NT2/D1 (cell line): ENCODE data around the gene KLK13.

Source experiments
- DNase-seq: peaks from one replicate; pipeline ENCODE4 v3.0.0-alpha.2; 2011; ENCODE audit warnings: low read depth, low spot score
- H3K27me3 ChIP-seq: 2 replicates; pipeline ENCODE4 v1.6.0; 2011; ENCODE audit warnings: mild to moderate bottlenecking; ENCODE audit not compliant: insufficient read length, insufficient read depth
- H3K36me3 ChIP-seq: 2 replicates; pipeline ENCODE4 v1.6.1; 2011; ENCODE audit warnings: mild to moderate bottlenecking, low read length, mixed read lengths; ENCODE audit not compliant: insufficient read depth, insufficient read length
- H3K4me1 ChIP-seq: 2 replicates; pipeline ENCODE4 v1.5.1; 2011; ENCODE audit not compliant: insufficient read depth, insufficient read length
- H3K4me3 ChIP-seq: 2 replicates; pipeline ENCODE4 v1.5.1; 2011; ENCODE audit warnings: low read depth; ENCODE audit not compliant: insufficient read length
- H3K9ac ChIP-seq: 2 replicates; pipeline ENCODE4 v1.6.0; 2011; ENCODE audit warnings: low read depth; ENCODE audit not compliant: insufficient read length
- H3K9me3 ChIP-seq: 2 replicates; pipeline ENCODE4 v1.5.1; 2011; ENCODE audit warnings: mild to moderate bottlenecking, low read length; ENCODE audit not compliant: insufficient read depth
- SUZ12 ChIP-seq: IDR thresholded peaks from 2 replicates; pipeline ENCODE4 v1.6.1; 2011; ENCODE audit not compliant: insufficient read length, insufficient read depth; ENCODE audit errors: extremely low read depth
- YY1 ChIP-seq: IDR thresholded peaks from 2 replicates; pipeline ENCODE4 v1.6.1; 2011; ENCODE audit not compliant: insufficient read length, insufficient read depth
- ZNF274 ChIP-seq: IDR thresholded peaks from 2 replicates; pipeline ENCODE4 v1.6.1; 2011; ENCODE audit warnings: mild to moderate bottlenecking, low read depth, low read length

Gene KLK13

GRCh38 chr19:51075998-51076397, 11.1 kb upstream of the KLK13 start:
- no peak overlapping the region for H3K4me3 ChIP-seq
- no peaks in the 10 kb centered on the region for H3K36me3 ChIP-seq
- TF ChIP-seq ZNF274 (no peak), YY1 (no peak), SUZ12 (no peak)
- H3K9ac ChIP-seq: no peak overlapping the region
- DNase-seq: no peak
- no peaks in the 10 kb centered on the region for H3K27me3 ChIP-seq
- no peaks in the 10 kb centered on the region for H3K4me1 ChIP-seq
- H3K9me3 ChIP-seq: no peaks in the 10 kb centered on the region

GRCh38 chr19:51071095-51071405, 6.2 kb upstream of the KLK13 start:
- H3K36me3 ChIP-seq: no peaks in the 10 kb centered on the region
- H3K4me3 ChIP-seq: no peak overlapping the region
- peaks cover 2% of the 10 kb centered on the region for H3K27me3 ChIP-seq
- H3K9ac ChIP-seq: no peak overlapping the region
- TF ChIP-seq ZNF274: no peak
- no peak for TF ChIP-seq SUZ12
- TF ChIP-seq YY1: no peak
- no peaks in the 10 kb centered on the region for H3K4me1 ChIP-seq
- DNase-seq: no peak
- H3K9me3 ChIP-seq: no peaks in the 10 kb centered on the region

GRCh38 chr19:51070334-51071094, 5.6 kb upstream of the KLK13 start:
- H3K9ac ChIP-seq: no peak overlapping the region
- no peak for DNase-seq
- H3K36me3 ChIP-seq: no peaks in the 10 kb centered on the region
- TF ChIP-seq SUZ12: no peak
- TF ChIP-seq ZNF274: no peak
- TF ChIP-seq YY1: no peak
- no peaks in the 10 kb centered on the region for H3K9me3 ChIP-seq
- H3K4me3 ChIP-seq: no peak overlapping the region
- H3K4me1 ChIP-seq: no peaks in the 10 kb centered on the region
- peaks cover 6% of the 10 kb centered on the region for H3K27me3 ChIP-seq

- Histone ChIP-seq H3K9me3 (no peaks in the 10 kb centered on the region), H3K9ac (no peak overlapping the region), H3K27me3 (peaks cover 6% of the 10 kb centered on the region), H3K4me3 (no peak overlapping the region), H3K36me3 (no peaks in the 10 kb centered on the region), H3K4me1 (no peaks in the 10 kb centered on the region)
- no peak for DNase-seq
- TF ChIP-seq SUZ12 (no peak), YY1 (no peak), ZNF274 (no peak)
Observed at GRCh38 chr19:51066393-51067186, 1.7 kb upstream of the KLK13 start.

- Histone ChIP-seq H3K27me3 (peaks cover 6% of the 10 kb centered on the region), H3K36me3 (no peaks in the 10 kb centered on the region), H3K4me1 (no peaks in the 10 kb centered on the region), H3K4me3 (peak overlapping the region; percentile 32), H3K9me3 (no peaks in the 10 kb centered on the region), H3K9ac (peak overlapping the region; percentile 64)
- DNase-seq: no peak
- TF ChIP-seq YY1 (no peak), SUZ12 (no peak), ZNF274 (no peak)
Observed at GRCh38 chr19:51065221-51065960, 499 bp upstream of the KLK13 start.

- Histone ChIP-seq H3K36me3 (no peaks in the 10 kb centered on the region), H3K9me3 (no peaks in the 10 kb centered on the region), H3K4me1 (no peaks in the 10 kb centered on the region), H3K4me3 (no peak overlapping the region), H3K27me3 (peaks cover 6% of the 10 kb centered on the region), H3K9ac (no peak overlapping the region)
- DNase-seq: no peak
- TF ChIP-seq YY1 (no peak), ZNF274 (no peak), SUZ12 (no peak)
Observed at GRCh38 chr19:51063664-51064063, 1.2 kb downstream of the KLK13 start.

GRCh38 chr19:51060973-51061372, 3.9 kb downstream of the KLK13 start:
- TF ChIP-seq SUZ12 (no peak), YY1 (no peak), ZNF274 (no peak)
- Histone ChIP-seq H3K9ac (no peak overlapping the region), H3K4me3 (no peak overlapping the region), H3K4me1 (no peaks in the 10 kb centered on the region), H3K27me3 (peaks cover 3% of the 10 kb centered on the region), H3K36me3 (no peaks in the 10 kb centered on the region), H3K9me3 (no peaks in the 10 kb centered on the region)
- DNase-seq: no peak
